Stimulated activated CD8-positive, alpha-beta memory T cell treated with anti-CD3 and anti-CD28 coated beads, Interleukin-12 subunit alpha, Interleukin-12 subunit beta, amount 100 ng/mL, for 1 hour (primary cell): ENCODE data around the gene AQP5.

ENCODE experiments used
- DNase-seq: peaks from one replicate; pipeline ENCODE4 v3.0.0-alpha.2; 2020; ENCODE audit warnings: low read depth

AQP5 gene

DNA sequence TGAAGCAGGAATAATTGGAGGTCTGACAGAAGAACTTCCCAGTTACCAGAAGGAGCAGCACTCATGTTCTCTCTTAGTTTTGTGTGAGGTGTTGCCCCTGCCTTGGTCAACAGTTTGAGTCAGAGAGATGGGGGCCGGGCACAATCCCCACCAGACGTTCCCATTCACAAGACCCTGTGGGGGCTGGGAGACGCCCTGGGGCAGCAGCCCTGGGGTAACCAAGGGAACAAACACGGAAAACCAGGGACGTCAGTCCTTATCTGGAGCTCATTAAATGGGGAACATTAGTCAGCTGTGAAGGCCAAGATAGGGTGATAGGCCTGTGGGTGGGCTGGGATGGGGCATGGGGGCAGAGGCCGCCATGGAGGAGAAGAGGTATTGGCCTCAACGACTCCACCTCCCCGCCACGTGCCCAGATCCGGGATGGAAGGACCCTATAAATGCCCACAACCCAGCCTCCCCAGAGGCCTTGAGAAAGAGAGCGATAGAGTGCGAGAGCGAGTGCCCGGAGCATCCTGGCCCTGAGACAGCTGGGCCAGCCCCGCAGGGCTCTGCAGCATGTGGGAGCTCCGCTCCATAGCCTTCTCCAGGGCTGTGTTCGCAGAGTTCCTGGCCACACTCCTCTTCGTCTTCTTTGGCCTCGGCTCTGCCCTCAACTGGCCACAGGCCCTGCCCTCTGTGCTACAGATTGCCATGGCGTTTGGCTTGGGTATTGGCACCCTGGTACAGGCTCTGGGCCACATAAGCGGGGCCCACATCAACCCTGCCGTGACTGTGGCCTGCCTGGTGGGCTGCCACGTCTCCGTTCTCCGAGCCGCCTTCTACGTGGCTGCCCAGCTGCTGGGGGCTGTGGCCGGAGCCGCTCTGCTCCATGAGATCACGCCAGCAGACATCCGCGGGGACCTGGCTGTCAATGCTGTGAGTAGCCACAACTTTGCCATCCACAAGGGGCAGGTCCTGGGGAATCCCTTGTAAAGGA is 11.1 kb upstream of the AQP5 start, which contains the start of gene AQP2:
Gene AQP2 (plus strand): TSS at position 465 of the 979 bp plus-strand sequence. CDS start 94 bp downstream, at position 559.
- DNase-seq: no peak

GRCh38 chr12:49951411-49952240 is 10.0 kb upstream of the AQP5 start:
- no peak for DNase-seq

DNA sequence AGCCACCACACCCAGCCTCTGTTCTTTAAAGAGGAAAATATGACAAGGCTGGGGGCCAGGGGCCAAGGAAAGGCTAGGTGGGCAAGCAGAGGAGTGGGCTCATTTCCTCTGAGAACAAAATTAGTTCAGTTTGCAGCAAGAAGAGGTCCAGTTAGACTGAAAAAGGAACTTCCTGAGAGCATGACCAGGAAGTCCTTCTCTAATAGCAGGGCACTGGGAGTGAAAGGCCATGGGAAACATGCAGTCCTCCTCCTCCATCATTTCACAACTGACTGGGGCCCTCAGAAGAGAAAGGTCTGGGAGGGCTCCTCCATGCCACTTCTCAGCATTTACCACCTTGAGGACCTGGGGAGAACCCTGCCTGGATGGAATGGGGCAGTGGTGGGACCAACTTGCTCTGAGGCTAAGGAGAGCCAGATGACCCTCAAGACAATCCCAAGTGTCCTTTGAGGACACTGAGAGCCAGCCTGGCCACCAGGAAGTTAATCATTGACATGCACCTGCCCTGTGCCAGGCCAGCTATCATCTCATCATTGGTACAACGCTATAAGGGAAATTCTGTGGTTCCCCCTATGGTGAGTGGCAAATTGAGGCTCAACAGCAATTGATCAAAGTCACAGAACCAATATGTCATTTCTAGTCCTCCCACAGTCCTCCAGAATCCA is 9.1 kb upstream of the AQP5 start:
- no peak for DNase-seq

DNA sequence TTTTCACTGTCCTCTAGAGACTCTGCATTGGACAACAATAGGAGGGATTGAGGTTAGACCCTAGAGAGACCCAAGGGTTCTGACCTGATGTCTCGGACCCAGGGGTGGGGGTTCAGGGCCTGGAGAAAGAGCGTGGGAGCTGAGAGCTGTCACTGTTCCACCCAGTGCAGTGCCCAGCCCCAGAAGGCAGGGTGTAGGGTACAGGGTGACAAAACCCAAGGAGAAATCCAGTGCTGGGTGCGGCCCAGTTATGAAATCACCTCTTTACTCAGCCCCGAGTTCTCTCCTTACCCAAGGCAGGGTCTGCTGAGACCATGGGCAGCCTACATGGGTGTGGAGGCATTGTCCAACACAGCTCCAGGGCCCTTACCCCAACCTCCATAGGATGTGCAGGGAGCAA is 8.5 kb upstream of the AQP5 start:
- no peak for DNase-seq

- no peak for DNase-seq
Observed at GRCh38 chr12:49953961-49954846, 7.5 kb upstream of the AQP5 start.

- DNase-seq: no peak
Observed at GRCh38 chr12:49954863-49955830, 6.5 kb upstream of the AQP5 start.

DNA sequence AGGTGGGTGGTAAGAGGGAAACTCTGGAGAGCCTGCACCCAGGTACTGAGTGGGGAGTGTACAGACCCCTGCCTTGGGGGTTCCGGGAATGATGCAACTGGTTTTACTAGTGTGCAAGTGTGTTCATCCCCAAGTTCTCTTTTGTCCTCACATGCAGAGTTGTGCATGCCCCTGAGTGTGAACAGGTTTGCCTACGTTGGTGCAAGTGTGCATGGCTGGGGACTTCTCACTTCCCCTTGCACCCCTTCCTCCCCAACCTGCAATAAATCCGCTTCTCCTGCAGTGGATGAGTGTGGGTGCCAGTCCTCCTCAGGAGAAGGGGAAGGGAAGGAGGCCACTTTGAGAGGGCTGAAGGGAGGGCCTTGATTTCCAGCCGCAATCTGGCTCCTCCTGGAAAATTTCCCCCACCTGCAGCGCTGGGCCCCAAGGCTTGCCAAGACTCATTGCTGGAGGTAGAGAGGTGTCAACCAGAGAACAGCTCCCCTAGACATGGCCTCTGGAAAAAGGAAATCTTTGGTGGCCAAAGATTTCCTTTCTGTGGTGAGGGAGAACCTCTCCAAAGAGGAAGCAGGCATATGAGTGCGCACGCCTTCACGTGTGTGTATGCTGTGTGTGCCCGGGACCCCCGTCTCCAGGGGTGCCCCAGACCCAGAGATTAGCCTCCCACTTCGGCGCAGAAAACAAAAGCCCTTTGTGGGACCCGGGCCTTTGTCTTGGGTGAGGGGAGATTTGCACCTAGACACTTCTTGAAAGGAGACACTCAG is 5.6 kb upstream of the AQP5 start:
- DNase-seq: no peak

DNA sequence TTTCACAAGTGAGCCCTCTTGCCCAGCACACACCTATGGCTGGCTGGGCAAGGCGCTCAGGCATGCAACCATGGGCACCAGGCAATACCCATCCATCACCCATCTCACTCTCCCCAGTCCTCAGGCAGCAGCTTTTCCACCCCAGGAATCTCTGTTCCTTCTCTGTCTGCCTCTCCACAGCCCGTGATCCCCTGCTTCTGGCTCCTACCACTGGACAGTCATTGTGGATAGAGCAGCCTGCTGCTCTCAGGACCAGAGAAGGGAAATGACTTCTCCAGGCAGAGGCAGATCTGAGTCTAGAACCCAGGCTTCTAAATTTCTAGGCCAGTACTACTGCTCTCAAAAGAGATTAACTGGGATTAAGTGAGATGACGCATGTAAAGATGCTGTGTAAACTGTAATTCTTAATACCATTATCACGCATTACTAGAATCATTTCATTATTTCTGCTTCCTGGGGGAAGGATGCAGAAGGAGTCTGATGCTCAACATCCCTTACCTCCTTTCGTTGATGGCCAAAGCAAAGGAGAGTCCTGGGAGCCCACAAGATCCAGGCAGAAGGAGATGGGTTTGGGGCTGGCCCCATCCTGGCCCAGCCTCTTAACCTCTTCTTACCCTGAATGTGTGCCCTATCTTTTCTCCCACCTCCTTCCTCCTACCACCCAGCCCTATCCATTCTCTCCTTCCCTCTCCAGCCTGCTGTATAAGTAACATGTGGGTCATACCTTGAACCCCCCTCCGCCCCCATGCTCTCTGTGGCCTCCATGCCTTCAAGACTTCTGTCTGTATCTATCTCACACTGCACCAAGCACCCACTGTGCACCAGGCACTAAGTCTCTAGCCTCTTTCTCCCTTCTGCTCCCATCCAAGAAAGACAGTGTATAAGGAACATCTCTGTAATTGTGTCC is 4.8 kb upstream of the AQP5 start:
- DNase-seq: no peak

DNA sequence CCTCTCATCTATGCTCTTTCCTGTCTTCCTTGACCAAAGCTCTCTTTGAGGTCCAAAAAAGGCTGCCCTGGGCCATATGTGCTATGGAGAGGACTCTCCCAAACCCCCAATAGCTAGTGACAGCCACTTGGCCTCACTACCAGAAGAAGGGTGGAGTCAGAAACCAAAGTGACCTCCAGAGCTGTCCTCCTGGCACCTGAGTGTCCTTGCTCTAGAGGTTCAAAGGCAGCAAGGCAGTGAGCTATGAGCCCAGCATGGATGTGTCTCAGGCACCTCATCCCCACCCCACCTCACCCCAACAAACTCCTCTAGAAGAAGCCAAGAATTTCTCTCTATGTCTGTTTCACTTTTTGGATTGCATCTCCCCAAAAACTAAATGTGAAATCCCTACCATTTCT is 4.1 kb upstream of the AQP5 start:
- DNase-seq: no peak

GRCh38 chr12:49959685-49960473 is 1.8 kb upstream of the AQP5 start:
- DNase-seq: no peak

GRCh38 chr12:49960474-49961110 is 1.1 kb upstream of the AQP5 start:
- DNase-seq: no peak

- no peak for DNase-seq
Observed at GRCh38 chr12:49961993-49962764, 507 bp downstream of the AQP5 start.

- no peak for DNase-seq
Observed at GRCh38 chr12:49962861-49963765, 1.4 kb downstream of the AQP5 start.

GRCh38 chr12:49963976-49964815 is 2.5 kb downstream of the AQP5 start:
- DNase-seq: no peak
